Stomach smooth muscle (tissue), 2 donors: ENCODE measurements around the gene TLK1.

Source experiments
- H3K27ac ChIP-seq: one replicate; pipeline ENCODE4 v1.7.0; 2013; ENCODE audit warnings: mild to moderate bottlenecking, low read length, inconsistent platforms
- H3K27me3 ChIP-seq, 2 donors: one replicate each; pipeline ENCODE4 v1.7.0; 2013; ENCODE audit warnings: low read length in 2 of 2; ENCODE audit not compliant: insufficient read depth in 2 of 2, control insufficient read depth in 1 of 2
- H3K36me3 ChIP-seq, 2 donors: one replicate each; pipeline ENCODE4 v1.7.0; 2013; ENCODE audit warnings: low read length in 2 of 2; ENCODE audit not compliant: control insufficient read depth in 2 of 2, insufficient read depth in 2 of 2
- H3K4me1 ChIP-seq: one replicate; pipeline ENCODE4 v1.7.0; 2013; ENCODE audit warnings: low read length; ENCODE audit not compliant: control insufficient read depth, insufficient read depth
- H3K4me3 ChIP-seq, 2 donors: one replicate each; pipeline ENCODE4 v1.7.0; 2013; ENCODE audit warnings: low read length in 2 of 2
- H3K9ac ChIP-seq, 2 donors: one replicate each; pipeline ENCODE4 v1.7.0; 2013; ENCODE audit warnings: low read length in 2 of 2, mild to moderate bottlenecking in 1 of 2
- H3K9me3 ChIP-seq, 2 donors: one replicate each; pipeline ENCODE4 v1.7.0; 2013; ENCODE audit warnings: low read length in 2 of 2; ENCODE audit not compliant: control insufficient read depth in 2 of 2
- donor health status: healthy.
- donor health status: Pancreatic carcinoma.

Gene TLK1

GRCh38 chr2:170943041-170943440, 217.7 kb downstream of the TLK1 start:
- no peak overlapping the region for H3K27ac ChIP-seq
- H3K9ac ChIP-seq: no peak overlapping the region
- no peaks in the 10 kb centered on the region for H3K9me3 ChIP-seq
- no peak overlapping the region for H3K4me3 ChIP-seq
- H3K27me3 ChIP-seq: no peaks in the 10 kb centered on the region
- H3K36me3 ChIP-seq: no peaks in the 10 kb centered on the region
- H3K4me1 ChIP-seq: no peaks in the 10 kb centered on the region

GRCh38 chr2:170942615-170943014, 218.1 kb downstream of the TLK1 start:
- no peak overlapping the region for H3K27ac ChIP-seq
- no peaks in the 10 kb centered on the region for H3K27me3 ChIP-seq
- H3K4me3 ChIP-seq: no peak overlapping the region
- H3K36me3 ChIP-seq: peaks cover 0 to under 1% of the 10 kb centered on the region in 2 donors
- H3K9ac ChIP-seq: no peak overlapping the region
- H3K4me1 ChIP-seq: no peaks in the 10 kb centered on the region
- no peaks in the 10 kb centered on the region for H3K9me3 ChIP-seq
